GM23248 (cell line): Measurements from ENCODE around the gene TAMALIN.

Experiments
- EZH2 ChIP-seq: fragments of 200-600 bp; sonication (generic); IDR thresholded peaks from 2 replicates; pipeline ENCODE4 v1.6.1; 2018; ENCODE audit warnings: antibody characterized with exemption, mild to moderate bottlenecking; ENCODE audit not compliant: insufficient read depth, poor library complexity, severe bottlenecking
- EZH2phosphoT487 ChIP-seq: fragments of 200-600 bp; sonication (generic); IDR thresholded peaks from 2 replicates; pipeline ENCODE4 v1.6.1; 2018; ENCODE audit warnings: antibody characterized with exemption, moderate library complexity, mild to moderate bottlenecking, low read depth; ENCODE audit not compliant: insufficient read depth

GRCh38 chr12:52037248-52037861, 30.6 kb downstream of the TAMALIN start:
- TF ChIP-seq EZH2phosphoT487 = no peak
- TF ChIP-seq EZH2 = no peak
